Prostate gland (tissue), 2 donors: ENCODE measurements around the gene MPP1. TPM values are rescaled to one million over a fixed set of nuclear protein-coding genes. Genes with fewer than 3 reads are reported as not detected.
A peak's percentile ranks its signal among the peaks of the same experiment; 100 is the strongest.

Source experiments
- DNase-seq: peaks from one replicate; pipeline ENCODE4 v3.0.0-alpha.2; 2019; ENCODE audit warnings: low spot score
- H3K27ac ChIP-seq, 2 donors: fragments of 200-600 bp; sonication (generic); 2 replicates each; pipeline ENCODE4 v1.5.1; 2017 to 2019
- H3K27me3 ChIP-seq: fragments of 200-600 bp; sonication (generic); replicated peaks from 2 replicates; pipeline ENCODE4 v1.5.1; 2019; ENCODE audit not compliant: insufficient read depth
- H3K36me3 ChIP-seq, 2 donors: fragments of 200-600 bp; sonication (generic); 1 replicate in 1 of 2; 2 replicates in 1 of 2; pipeline versions ENCODE4 v1.5.1 to v1.8.1; 2017 to 2019
- H3K4me1 ChIP-seq: fragments of 200-600 bp; sonication (generic); replicated peaks from 2 replicates; pipeline ENCODE4 v1.5.1; 2019
- H3K4me3 ChIP-seq, 2 donors: fragments of 200-600 bp; sonication (generic); 2 replicates each; pipeline ENCODE4 v1.5.1; 2017 to 2019
- H3K9me3 ChIP-seq: fragments of 200-600 bp; sonication (generic); 2 replicates; pipeline ENCODE4 v1.5.1; 2017
- POLR2A ChIP-seq: fragments of 450-650 bp; IDR thresholded peaks from one replicate; pipeline ENCODE4 v1.6.1; 2016; ENCODE audit warnings: antibody characterized with exemption, mild to moderate bottlenecking
- POLR2AphosphoS5 ChIP-seq: sonication (generic); formaldehyde crosslinking; IDR thresholded peaks from one replicate; pipeline ENCODE4 v1.6.1; 2017; ENCODE audit warnings: antibody characterized with exemption
- WGBS: methylation state at CpG from one replicate; pipeline ENCODE4 v1.1.5; 2018; 5-methylcytosine and 5-hydroxymethylcytosine counted together
- intact Hi-C: fragments of 100-400 bp; cut with DNase I; formaldehyde crosslinking; loops from one replicate; pipeline ENCODE4 v1.14.2; 2022
- total RNA-seq, 2 donors: library from RNA; depleted of rRNA; stranded (reverse); fragments of >200 nt; gene quantifications; one replicate each; pipeline ENCODE4 v1.1.0, GENCODE V29; 2016
- TF ChIP-seq, protein P1 (sequence below), 4 experiments: fragments of 200-600 bp in 2 of 4; fragments of 450-650 bp in 2 of 4; sonication (generic) in 2 of 4; IDR thresholded peaks; 1 replicate in 3 of 4; 2 replicates in 1 of 4; pipeline ENCODE4 v1.5.1; 2016 to 2019; ENCODE audit warnings: antibody characterized with exemption in 4 of 4, mild to moderate bottlenecking in 2 of 4, moderate library complexity in 2 of 4

MPP1 gene
- total RNA-seq, 2 donors from 2014 or later = 38.2 to 43.6 TPM

GRCh38 chrX:154750301-154751202, 54.7 kb downstream of the MPP1 start, which contains the start of gene GAB3:
GAB3 (minus strand) TSS chrX:154751077; CDS start chrX:154751025, 52 bp downstream.
- Histone ChIP-seq H3K4me1 (no peaks in the 10 kb centered on the region), H3K27me3 (no peaks in the 10 kb centered on the region), H3K9me3 (no peaks in the 10 kb centered on the region), H3K36me3 (no peaks in the 10 kb centered on the region), H3K27ac (no peak within 1 kb of the TSS), H3K4me3 (peak within 1 kb of the TSS; percentile 27 to 32)
- WGBS = 2% methylated on average over 7 of the region's 98 CpGs
- intact Hi-C loops = no loop called here
- TF ChIP-seq POLR2AphosphoS5 = no peak
- TF ChIP-seq, protein P1, sequence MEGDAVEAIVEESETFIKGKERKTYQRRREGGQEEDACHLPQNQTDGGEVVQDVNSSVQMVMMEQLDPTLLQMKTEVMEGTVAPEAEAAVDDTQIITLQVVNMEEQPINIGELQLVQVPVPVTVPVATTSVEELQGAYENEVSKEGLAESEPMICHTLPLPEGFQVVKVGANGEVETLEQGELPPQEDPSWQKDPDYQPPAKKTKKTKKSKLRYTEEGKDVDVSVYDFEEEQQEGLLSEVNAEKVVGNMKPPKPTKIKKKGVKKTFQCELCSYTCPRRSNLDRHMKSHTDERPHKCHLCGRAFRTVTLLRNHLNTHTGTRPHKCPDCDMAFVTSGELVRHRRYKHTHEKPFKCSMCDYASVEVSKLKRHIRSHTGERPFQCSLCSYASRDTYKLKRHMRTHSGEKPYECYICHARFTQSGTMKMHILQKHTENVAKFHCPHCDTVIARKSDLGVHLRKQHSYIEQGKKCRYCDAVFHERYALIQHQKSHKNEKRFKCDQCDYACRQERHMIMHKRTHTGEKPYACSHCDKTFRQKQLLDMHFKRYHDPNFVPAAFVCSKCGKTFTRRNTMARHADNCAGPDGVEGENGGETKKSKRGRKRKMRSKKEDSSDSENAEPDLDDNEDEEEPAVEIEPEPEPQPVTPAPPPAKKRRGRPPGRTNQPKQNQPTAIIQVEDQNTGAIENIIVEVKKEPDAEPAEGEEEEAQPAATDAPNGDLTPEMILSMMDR (IDR thresholded peaks at IDR 0.05) = no peak
- no peak for TF ChIP-seq POLR2A
- DNase-seq = no peak

GRCh38 chrX:154749856-154750255, 55.4 kb downstream of the MPP1 start:
- Histone ChIP-seq H3K4me3 (no peak overlapping the region), H3K27ac (no peak overlapping the region), H3K27me3 (no peaks in the 10 kb centered on the region), H3K9me3 (no peaks in the 10 kb centered on the region), H3K36me3 (no peaks in the 10 kb centered on the region), H3K4me1 (no peaks in the 10 kb centered on the region)
- WGBS = 19% methylated on average over 6 of the region's 6 CpGs
- intact Hi-C loops = no loop called here
- DNase-seq = no peak
- TF ChIP-seq, protein P1 (IDR thresholded peaks at IDR 0.05) = no peak
- TF ChIP-seq POLR2A = no peak
- TF ChIP-seq POLR2AphosphoS5 = no peak

GRCh38 chrX:154748712-154749339, 56.5 kb downstream of the MPP1 start:
- intact Hi-C loops = no loop called here
- no peak overlapping the region for H3K27ac ChIP-seq
- TF ChIP-seq, protein P1 (IDR thresholded peaks at IDR 0.05) = peak in 3 of 4 experiments; percentile 49 to 65 (median 54)
- no peak for TF ChIP-seq POLR2AphosphoS5
- no peaks in the 10 kb centered on the region for H3K4me1 ChIP-seq
- H3K27me3 ChIP-seq = no peaks in the 10 kb centered on the region
- H3K4me3 ChIP-seq = no peak overlapping the region
- WGBS = 25% methylated on average over 11 of the region's 11 CpGs
- H3K36me3 ChIP-seq = no peaks in the 10 kb centered on the region
- H3K9me3 ChIP-seq = no peaks in the 10 kb centered on the region
- no peak for DNase-seq

DNA sequence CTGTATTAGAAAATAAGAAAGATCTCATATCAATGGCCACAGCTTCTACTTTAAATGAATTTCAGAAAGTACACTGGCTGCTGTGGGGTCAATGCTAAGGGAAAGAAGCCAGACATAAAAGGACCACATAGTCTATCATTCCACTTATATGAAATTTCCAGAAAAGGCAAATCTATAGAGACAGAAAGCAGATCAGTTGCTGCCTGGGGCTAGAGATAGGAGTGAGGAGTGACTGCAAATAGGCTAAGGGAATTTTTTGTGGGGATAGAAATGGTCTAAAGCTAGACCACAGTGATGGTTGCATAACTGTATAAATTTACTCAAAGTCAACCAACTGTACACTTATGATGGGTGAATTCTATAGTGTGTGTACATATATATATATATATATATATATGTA, 62.7 kb downstream of the MPP1 start:
- no peaks in the 10 kb centered on the region for H3K4me1 ChIP-seq
- no peak overlapping the region for H3K4me3 ChIP-seq
- H3K36me3 ChIP-seq = no peaks in the 10 kb centered on the region
- H3K9me3 ChIP-seq = no peaks in the 10 kb centered on the region
- DNase-seq = no peak
- no peak overlapping the region for H3K27ac ChIP-seq
- TF ChIP-seq POLR2A = no peak
- TF ChIP-seq, protein P1 (IDR thresholded peaks at IDR 0.05) = no peak
- no peak for TF ChIP-seq POLR2AphosphoS5
- intact Hi-C loops = no loop called here
- H3K27me3 ChIP-seq = no peaks in the 10 kb centered on the region
